GM18909 (cell line): ENCODE data around the gene CCDC195.

ENCODE experiments used
- ATAC-seq: cut with Tn5 transposase; IDR thresholded peaks from one replicate; pipeline ENCODE4 v1.9.1; 2021; ENCODE audit warnings: mild to moderate bottlenecking; ENCODE audit not compliant: unreplicated experiment, poor library complexity

The CCDC195 gene

DNA sequence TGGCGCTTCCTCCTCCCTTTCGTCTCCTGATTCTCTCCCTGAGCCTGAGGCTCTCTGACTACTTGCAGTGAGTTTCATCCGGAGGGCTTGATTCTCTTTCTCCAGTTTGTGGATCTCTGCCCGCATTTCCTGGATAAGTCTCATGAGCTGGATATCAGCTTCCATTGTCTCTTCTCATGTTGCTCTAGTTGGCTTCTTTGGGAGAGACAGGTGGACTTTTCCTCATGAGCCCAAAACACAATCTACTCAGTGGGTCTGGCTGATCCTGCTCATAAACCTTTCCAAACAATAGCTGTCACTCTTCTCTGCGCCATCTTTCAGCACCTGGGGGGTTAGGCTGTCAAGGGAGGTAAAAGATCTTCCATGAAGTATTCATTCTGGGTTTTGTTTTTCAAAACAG, at the start of gene CCDC195:
TSS of gene CCDC195 (minus strand) at position 165 of the 400 bp plus-strand sequence. CDS start at position 165, 0 bp downstream.
- ATAC-seq = no peak

GRCh38 chr2:224764565-224765236, 48.5 kb upstream of the CCDC195 start:
- ATAC-seq = peak; percentile 78

GRCh38 chr2:224757934-224758548, 41.9 kb upstream of the CCDC195 start:
- ATAC-seq = no peak

DNA sequence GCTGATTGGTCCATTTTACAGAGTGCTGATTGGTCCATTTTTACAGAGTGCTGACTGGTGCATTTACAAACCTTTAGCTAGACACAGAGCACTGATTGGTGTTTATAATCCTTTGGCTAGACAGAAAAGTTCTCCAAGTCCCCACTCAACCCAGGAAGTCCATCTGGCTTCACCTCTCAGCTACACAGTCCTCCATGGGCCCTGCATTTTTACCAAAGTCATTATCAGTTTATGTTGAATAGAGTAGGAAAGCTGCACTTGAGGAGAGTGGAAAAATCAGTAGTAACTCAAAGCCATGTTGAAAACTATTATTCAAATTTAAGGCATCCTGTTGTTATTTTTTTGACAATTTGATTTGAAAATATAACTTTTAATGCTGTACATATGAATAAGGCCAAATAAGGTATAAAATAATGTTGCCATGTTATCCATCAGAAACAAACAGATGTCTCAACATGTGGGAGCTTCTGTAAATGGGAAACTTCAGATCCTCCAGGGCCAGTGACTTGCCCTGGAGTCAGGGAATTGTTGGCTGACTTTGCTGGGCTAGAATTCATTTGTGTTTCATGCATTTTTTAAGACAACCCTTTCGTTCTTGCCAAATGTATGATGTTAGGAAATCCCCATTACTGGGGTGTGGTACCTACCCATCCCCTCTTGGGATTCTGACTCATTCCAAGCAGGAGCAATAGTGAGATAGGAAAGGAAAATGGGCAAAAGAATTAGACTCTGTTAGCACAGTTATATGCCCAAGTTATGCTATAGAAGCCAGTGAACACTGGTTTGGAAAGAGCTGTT, 37.8 kb upstream of the CCDC195 start:
- ATAC-seq = no peak

- ATAC-seq = peak; percentile 79
Measured at GRCh38 chr2:224751996-224752698, 36.0 kb upstream of the CCDC195 start.

- no peak for ATAC-seq
Measured at GRCh38 chr2:224749136-224749535, 33.0 kb upstream of the CCDC195 start.

DNA sequence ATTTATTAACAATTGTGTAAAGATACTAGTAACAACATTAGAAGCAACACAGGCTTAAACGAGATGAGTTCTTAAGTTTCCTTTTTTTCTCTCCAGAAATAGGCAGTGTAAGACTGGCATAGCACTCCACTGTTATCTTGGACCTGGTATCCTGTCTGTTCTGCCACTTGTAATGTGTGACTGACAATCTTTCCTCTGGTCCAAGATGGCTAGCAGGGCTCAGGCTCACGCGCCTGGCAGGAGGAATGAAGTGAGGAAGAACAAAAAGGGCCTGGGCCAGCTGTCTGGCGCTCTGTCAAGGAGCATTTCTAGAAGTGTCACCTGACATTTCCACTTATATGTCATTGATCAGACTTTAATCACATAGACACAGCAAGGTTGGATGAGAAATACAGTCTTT, 31.6 kb upstream of the CCDC195 start:
- no peak for ATAC-seq

DNA sequence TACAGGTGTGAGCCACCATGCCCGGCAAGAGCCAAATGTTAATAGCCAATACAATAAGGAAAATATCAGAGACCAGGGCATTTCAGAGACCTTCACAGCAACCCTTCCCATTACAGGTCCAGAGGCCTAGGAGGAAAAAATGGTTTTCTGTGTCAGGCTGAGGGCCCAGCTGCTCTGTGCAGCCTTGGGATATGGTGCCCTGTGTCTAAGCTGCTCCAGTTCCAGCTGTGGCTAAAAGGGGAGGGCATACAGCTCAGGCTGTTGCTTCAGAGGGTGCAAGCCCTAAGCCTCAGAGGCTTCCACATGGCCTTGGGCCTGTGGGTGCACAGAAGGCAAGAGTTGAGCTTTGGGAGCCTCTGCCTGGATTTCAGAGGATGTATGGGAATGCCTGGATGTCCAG, 20.1 kb upstream of the CCDC195 start:
- no peak for ATAC-seq

- ATAC-seq = no peak
Measured at GRCh38 chr2:224734949-224735348, 18.8 kb upstream of the CCDC195 start.

GRCh38 chr2:224731665-224732064, 15.5 kb upstream of the CCDC195 start:
- no peak for ATAC-seq

DNA sequence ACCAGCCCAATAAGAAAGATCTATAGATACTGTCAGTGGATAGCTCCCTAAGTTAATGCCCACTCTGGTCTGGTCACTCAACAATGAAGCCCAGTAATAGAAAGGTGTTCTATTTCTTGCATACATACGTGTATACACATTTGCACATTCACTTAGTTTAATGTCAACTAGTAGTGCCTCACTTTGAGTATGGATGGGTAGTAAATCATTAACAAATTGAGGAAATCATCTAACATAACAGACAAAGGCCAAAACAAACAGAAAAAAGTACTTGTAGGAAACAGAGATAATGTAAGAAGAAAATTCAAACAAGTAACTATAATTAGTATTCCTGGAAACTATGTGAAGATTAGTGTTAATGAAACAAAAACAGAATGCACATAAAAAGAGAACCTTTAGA, 13.3 kb upstream of the CCDC195 start:
- no peak for ATAC-seq

DNA sequence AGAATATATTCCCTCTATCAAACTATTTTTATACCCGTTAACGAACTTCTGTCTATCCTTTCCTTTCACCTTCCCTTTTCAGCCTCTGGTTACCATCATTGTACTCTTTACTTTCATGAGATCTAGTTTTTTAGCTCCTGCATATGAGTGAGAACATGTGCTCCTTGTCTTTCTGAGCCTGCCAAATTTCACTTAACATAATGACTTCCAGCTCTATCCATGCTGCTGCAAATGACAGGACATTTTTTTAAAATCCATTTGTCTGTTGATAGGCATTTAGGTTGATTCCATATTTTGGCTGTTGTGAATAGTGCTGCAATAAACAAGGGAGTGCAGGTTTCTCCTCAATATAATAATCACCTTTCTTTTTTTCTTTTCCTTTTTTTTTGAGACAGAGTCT, 8.2 kb upstream of the CCDC195 start:
- ATAC-seq = no peak

DNA sequence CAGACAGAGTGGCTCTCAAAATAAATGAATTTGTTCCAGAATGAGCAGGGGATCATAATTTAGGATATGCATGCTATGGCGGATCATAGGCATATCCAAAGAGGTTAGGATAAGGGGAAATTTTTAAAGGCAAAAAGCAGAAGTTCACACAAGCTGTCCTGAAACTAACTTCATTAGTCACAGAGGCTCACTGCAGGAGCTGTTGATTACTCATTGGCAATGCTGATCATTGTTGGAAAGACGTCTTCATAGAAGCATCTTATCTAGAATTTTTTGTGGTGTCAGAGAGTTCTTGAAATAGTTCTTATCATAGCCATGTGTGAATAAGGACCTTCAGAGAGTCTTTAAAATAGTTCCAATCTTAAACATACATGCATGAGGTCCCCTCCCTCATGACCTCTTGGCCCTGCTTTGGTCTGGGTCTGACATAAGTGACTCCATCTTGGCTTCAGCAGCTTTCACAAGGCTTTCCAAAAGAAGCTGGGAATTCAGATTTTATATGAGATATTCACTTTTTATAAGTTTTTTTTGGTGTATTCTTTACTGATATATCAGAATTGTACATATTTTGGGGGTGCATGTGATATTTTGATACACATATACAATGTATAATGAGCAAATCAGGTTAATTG, 7.5 kb upstream of the CCDC195 start:
- ATAC-seq = no peak

GRCh38 chr2:224722770-224723169, 6.6 kb upstream of the CCDC195 start:
- no peak for ATAC-seq

- ATAC-seq = no peak
Measured at GRCh38 chr2:224722250-224722649, 6.1 kb upstream of the CCDC195 start.

- ATAC-seq = no peak
Measured at GRCh38 chr2:224716921-224717320, 756 bp upstream of the CCDC195 start.

- ATAC-seq = no peak
Measured at GRCh38 chr2:224711859-224712665, 4.1 kb downstream of the CCDC195 start.

DNA sequence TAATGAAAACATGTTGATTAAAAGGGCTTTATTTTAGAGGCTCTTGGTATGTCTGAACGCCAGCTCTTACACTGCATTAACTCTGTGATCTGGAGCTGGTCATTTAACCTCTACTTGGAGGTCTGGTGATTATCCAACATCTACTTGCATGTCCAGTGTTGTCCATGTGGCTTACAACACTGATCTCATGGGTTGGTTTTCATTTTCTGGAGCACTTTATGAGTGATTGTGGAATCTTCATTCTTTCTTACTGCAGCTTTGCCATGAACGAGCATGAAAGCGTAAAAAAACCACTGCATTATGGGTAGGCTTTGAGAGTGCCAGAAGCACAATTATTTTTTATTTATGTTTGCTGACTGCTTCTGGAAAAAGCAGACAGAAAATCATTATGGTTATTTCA, 4.8 kb downstream of the CCDC195 start:
- no peak for ATAC-seq

DNA sequence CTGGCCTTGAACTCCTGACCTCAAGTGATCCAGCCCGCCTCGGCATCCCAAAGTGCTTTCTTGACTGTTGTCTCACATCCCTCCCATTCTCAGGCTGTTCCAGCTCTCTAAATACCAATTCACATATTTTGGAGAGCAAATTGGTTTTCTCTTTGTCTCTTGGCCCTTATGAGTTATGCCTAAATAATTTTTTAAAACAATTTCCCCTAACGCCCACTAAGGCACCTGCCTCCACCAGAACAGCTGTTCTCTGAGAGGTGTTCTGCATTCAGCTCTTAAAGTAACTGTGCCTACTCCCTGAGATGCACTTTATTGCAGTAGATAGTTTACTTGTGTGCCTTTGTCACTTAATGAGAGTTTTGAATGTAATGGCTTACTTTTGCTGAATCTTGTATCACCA, 6.9 kb downstream of the CCDC195 start:
- ATAC-seq = no peak

- ATAC-seq = no peak
Measured at GRCh38 chr2:224694502-224694901, 21.7 kb downstream of the CCDC195 start.
